ENCODE measurements around the gene ZNF423. TPM values are rescaled to one million over a fixed set of nuclear protein-coding genes. Genes with fewer than 3 reads are reported as not detected.
A peak's percentile ranks its signal among the peaks of the same experiment; 100 is the strongest.

The ZNF423 gene
- total RNA-seq, 1 donor from 2014 or later, result 7.1 TPM

DNA sequence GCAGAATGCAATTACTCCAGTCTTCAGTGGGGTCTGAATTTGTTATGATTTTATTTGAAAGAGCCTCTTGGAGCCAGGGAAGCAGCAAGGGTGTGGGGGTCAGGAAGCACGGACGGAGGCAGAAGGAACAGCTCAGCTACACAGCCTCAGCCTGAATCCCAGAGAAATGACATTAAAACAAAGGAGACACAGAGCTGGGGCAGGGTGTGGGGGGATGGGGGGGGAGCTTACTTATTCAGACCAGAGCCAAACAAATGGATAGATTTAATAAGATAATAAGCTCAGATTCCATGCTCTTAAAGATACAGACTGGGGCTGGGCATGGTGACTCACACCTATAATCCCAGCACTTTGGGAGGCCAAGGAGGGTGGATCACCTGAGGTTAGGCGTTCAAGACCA is 195.3 kb downstream of the ZNF423 start:
- no peak for DNase-seq

GRCh38 chr16:49659356-49659755 is 196.6 kb downstream of the ZNF423 start:
- DNase-seq, result no peak

- no peak for DNase-seq
These were observed 197.4 kb downstream of the ZNF423 start for GRCh38 chr16:49658531-49658930.

DNA sequence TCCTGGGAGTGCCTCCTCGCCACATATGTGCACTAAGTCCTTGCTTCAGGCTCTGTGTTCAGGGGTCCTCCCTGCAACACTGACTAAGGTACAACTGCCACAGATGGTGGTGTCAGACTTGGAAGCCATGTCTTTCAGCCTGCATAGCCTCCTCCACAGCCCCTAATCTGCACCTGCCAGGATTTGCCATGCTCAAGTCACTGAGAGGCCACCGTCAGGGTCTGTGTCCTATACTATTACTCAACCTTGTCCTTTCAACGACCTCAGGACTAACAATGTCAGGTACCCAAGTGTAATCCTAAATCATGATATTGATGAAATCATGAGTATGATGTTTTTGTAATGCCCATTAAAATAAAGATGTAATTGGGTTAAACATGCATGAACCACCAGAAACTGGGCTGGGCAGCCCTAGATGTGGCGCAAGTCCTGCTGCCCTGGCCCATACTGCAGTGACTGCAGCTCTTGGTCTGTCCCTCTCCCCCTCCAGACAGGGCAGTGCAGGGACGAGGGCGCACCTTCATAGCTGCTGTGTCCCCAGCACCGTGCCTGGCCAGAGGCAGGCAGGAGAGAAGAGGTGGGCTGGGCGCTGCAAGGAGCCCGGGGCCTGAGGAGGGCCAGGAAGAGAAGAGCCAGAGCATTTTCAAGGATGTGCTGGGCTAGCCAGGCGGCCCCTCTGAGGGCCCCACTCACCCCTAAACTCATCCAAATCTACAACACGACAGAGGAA is 198.0 kb downstream of the ZNF423 start:
- DNase-seq, result no peak

DNA sequence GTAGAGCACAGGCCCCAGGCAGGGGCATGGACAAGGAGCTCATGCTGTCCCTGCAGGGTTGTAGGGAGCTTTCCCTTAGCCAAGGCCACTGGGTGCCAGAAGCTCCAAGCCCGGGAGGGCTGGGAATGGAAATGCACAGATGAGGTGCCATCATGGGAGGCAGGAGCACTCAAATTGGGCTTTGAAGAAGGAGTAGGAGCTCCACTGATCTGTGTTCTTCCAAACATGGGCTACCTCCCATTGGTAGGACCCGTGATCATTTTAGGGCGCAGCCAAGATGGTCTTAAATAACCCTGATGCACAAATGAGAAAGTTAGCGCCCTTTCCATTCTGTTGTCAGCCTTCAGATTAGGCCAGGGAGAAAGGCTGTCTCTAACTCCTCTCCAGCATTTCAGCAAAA is 201.5 kb downstream of the ZNF423 start:
- DNase-seq, result no peak

DNA sequence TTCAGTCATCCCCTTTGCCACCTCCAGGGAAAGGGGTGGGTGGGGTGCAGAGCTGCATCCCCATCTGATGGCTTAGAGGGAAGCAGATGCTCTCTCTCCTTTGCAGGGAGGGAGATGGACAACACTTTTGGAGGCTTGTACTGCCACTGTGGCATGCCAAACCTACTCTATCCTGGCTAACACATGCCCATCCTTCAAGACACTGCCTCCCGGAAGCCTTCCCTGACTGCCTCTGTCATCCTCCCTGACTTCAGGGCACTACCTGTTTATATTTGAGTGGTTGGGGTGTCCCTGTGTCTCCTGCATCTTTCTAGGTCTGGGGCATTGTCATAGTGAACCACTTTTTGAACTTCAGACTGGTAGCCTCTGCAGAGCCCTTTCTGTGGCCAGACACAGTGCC is 202.3 kb downstream of the ZNF423 start:
- DNase-seq, result no peak

GRCh38 chr16:49653173-49653570 is 202.7 kb downstream of the ZNF423 start:
- DNase-seq, result no peak

DNA sequence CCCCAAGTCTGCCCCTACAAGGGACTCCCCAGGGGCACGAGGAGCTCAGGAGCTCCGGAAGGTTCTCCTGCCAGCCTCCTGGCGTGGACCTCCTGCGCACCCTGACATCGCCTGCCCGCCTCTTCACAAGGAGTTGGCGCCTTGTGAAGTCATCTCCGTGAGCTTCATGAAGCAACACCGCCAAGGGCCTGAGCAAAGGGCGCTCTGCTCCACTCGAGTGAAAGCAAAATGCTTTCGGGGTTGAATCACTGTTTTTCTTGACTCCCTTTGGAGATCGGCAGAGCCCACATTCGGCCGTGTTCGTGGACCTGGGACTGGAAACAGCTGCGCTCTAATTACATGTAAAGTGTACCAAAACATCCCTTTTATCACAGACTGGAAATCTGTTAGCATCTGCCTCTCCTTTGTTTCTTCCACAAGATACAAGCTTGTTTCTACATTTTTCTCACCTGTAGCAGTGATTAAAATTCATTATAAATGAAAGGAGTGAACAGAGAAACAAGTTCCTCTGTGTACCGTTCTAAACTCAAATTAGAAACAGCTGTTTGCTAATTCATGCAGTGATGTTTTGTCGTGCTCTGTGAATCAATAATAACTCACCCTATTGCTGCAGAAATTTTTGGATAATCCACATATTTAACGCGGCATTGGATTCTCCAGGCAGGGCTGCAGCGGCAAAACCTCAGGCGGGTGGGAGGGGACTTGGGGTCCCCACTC is 203.3 kb downstream of the ZNF423 start:
- no peak for DNase-seq

GRCh38 chr16:49651996-49652395 is 203.9 kb downstream of the ZNF423 start:
- DNase-seq, result no peak

- DNase-seq, result no peak
These were observed 204.7 kb downstream of the ZNF423 start for GRCh38 chr16:49651226-49651625.

DNA sequence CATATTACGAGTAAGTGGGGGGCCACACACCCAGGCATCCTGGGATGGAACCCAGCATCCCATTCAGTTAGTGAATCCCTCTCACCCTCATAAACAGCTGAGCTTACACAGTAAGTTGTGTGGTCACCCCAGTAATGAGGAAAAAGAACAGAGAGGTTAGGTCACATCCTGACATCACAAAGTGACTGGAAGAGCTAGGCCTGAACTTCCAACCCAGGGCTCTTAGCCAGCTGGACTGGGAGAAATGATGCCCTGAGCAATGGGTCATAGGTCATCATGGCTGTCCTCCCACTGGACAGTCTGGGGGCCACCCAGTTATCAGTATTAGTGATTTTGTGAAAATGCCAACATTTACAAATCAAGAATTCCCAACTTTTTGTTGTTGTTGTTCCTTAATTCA is 205.3 kb downstream of the ZNF423 start:
- DNase-seq, result no peak

- DNase-seq, result peak; percentile 22
These were observed 206.7 kb downstream of the ZNF423 start for GRCh38 chr16:49649013-49649765.

DNA sequence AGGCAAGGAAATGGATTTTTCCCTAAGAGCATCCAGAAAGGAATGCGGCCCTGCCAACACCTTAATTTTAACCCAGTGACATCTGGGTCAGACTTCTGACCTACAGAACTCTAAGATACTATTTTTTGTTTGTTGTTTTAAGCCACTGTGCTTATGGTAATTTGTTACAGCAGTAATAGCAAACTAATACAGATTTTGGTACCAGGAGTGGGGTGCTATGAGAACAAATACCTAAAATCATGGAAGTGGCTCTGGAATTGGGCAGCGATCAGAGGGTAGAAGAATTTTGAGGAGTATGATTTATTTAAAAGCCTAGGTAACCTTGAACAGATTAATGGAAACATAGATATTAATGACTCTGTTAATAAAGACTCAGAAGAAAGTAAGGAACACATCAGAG is 208.2 kb downstream of the ZNF423 start:
- no peak for DNase-seq

- no peak for DNase-seq
These were observed 210.6 kb downstream of the ZNF423 start for GRCh38 chr16:49645263-49645662.

DNA sequence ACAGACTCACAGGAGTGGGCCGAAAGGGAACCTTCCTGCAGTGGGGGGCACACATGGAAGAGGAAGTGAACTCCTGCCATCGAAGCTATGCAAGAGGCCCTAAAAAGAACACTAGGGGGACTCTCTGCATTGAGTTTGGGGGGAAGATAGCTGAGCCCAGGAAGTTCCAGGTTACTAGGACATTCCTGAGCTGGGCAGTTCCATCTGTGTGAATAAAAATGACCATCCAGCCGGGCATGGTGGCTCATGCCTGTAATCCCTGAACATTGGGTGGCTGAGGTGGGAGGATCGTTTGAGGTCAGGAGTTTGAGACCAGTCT is 211.8 kb downstream of the ZNF423 start:
- no peak for DNase-seq

DNA sequence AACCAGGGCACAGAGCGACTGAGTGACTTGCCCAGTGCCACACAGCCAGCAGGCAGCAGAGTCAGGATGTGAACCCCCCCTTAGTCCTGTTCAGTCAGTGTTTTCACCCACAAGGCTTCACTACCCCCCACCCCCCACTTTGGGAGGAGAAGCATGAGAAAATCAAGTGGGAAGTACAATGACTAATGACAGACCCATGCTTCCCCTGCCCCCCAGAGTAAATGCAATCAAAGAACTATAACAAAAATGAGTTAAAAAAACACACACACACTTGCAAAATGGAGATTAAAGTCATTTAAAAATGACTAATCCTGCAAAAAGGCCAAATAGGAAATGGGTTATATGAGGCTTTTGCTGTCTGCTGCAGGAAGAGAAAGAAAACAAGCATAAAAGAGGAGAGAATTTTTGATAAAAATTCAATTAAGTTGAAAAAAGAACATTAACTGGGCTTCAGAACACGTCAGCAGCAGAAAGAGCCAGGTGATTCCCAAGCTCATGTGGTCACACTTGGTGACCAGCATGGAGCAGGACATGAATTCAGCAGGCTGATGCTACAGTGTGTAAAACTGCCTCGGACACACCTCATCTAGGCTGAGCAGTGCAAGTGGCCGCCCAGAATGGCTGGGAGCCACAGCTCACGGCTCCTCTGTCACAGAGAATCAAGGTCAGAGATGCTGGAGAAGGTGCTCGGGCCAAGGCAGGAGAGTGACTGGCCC is 212.3 kb downstream of the ZNF423 start:
- DNase-seq, result peak; percentile 78

DNA sequence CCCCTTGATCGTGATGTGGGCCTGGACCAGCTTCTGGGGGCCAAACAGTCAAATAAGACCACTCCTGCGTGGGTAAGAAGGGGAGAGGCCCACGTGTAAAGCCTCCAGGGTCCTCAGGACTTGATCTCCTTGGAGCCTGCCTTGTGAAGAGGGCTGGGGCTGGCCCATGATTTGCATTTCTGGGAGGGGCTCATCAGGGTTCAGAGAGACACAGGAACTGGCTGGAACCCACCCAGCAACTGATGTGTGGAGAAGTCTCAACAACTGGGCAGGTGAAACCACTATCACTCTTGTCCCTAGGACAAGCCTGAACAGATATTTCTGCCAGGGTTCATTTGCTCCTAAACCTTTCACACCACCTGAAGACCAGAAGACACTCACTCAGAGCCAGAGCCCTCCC is 214.7 kb downstream of the ZNF423 start:
- DNase-seq, result no peak

GRCh38 chr16:49640581-49640980 is 215.3 kb downstream of the ZNF423 start:
- DNase-seq, result no peak

DNA sequence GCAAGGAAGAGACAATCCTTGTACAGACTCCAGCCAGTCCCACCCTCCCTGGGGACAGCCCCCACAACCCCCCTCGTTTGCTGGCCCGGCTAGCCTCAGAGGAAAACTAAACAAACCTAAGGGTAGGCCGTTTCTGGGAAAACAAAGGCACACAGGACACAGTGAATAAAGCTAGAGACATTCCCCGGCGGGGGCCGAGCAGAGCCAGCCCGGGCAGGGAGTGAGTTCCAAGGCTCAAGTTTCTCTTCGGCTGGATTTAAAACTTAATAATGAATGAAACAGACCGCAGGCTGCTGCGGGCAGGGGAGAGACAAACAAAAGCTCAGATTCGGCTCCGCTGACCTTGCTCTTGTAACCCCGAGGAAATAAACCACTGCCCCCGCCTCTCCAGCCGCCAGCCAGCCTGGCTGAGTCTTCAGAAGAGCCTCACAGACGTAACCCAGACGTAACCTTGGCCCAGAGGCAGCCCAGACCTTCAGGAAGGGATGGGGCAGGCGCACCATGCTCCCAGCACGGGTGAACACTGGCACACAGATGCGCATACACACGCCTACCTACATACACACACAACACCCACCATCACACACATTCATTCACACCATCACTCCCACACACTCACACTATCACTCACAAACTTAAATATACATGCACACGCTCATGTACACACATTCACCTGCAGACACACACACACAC is 216.0 kb downstream of the ZNF423 start:
- peak; percentile 50 for DNase-seq

- DNase-seq, result no peak
These were observed 217.0 kb downstream of the ZNF423 start for GRCh38 chr16:49638673-49639610.

DNA sequence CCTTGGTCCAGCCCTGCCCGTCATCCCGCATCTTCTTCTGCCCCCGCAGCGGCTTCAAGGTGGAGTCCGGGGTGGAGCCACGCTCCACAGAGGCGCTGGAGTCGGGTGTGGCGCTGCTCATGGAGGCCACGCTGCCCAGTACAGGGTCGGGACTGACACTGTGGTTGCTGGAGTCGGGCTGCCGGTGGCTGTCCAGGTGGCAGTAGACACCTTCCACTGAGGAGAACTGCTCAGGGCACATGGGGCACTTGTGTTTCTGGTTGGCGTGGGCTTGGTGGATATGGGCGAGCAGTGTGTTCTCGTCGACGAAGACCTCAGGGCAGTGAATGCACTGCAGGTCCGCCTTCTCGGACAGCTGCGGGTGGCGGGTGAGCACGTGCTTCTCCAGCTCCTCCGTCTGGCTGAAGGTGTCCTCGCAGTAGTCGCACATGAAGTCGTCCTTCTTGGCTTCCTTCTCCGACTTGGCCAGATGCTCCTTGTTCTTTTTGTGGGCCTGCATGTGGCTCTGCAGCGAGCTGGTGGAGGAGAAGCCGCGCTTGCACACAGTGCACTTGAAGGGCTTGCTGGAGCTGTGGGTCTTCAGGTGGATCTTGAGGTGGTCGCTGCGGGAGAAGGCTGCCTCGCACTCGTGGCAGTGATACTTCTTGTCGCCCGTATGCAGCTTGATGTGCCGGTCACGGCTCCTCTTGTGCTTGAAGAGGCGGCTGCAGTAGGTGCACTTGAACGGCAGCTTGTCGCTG is 217.8 kb downstream of the ZNF423 start:
- no peak for DNase-seq
